Stimulated activated CD4-positive, alpha-beta T cell treated with anti-CD3 and anti-CD28 coated beads, Interleukin-4, amount 100 ng/mL, for 1 hour (primary cell): ENCODE data around the gene DBF4B.
"Not testable (repeated sequence)": the region's sequence is repeated elsewhere in the genome, so short reads cannot be mapped to it uniquely, and the experiment has no call there.

Source experiments
- DNase-seq: peaks from one replicate; pipeline ENCODE4 v3.0.0-alpha.2; 2020

The DBF4B gene

DNA sequence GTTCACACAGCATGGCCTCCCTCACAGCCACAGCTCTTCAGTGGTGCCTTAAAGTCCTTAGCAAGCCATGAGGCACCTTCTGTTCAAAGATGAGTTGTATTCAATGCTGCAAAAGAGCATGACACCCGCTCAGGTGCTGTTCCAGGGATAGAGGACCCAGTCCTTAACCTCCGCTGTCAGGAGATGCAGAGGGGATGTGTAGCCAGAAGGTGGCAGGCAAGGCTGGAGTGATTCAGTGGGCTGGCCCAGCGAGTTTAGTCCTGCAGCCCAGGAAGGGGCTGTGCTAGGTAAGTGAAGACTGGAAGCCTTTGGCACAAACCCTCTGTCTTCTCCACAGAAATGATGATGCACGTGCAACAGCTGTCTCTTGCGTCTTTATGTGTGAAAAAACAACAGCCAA, 25.3 kb downstream of the DBF4B start:
- DNase-seq: no peak

- no peak for DNase-seq
Measured at GRCh38 chr17:44734272-44734671, 25.8 kb downstream of the DBF4B start.

DNA sequence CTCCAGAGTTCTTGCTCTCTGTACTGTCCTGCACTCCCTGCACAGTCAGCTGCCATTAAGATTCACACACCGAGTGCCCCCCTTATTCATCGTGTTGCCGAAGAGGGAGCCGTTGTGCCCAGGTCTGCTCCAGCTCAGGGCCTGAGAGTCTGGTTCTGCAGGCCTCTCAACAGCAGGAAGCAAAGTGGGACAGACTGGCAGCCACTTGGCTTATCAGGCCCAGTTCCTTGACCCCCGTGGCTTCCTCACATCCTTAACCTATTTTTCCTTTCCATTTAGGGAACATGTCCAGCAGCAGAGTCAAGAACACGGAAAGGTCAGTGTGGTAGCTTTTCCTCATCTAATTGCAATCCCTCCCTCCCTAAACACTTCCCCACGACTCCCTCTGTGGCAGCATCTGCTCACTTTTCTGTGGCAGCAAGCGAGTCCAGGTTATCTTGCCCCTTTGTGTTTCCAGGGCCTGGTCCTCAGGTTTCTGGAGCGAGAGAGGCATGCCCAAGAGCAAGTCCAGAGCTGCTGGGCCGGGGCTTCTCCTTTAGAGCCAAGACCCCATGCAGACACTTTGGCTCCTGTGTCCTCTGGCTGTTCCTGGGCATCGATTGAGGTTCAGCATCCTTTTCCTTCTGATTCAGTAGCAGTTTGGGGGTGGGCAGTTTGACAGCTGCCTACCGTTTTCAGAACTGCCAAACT, 28.2 kb downstream of the DBF4B start:
- no peak for DNase-seq

DNA sequence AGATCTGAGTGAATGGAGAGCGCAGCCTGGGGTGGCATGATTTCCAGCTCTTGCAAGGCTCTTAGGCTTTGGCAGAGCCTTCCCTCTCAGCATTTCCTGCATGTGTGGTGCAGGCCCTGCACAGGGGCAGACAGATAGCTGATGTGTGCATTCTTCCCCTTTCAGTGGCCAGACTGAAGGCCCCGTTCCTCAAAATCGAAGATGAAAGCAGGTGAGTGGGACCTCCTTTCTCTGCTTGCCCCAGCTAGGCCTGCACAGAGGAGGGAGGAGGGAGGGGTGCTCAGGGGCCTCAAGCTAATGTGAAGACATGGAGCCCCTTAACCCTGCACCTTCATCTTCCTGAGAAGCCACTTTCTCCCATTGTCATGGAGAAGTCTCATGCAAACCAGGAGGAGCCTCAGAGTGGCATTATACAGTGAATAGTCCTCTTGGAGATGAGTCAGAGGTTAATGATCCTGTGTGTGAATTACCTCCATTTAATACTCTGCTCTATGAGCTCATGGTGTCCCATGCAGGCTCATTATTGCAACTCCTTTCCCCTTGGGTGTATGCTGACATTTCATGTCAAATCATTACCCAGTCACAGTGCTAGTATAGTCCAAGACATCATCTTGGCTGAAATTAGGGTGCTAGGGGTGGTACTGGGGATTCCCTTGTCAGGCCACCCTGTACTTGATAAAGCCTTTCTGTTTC, 29.9 kb downstream of the DBF4B start:
- no peak for DNase-seq

- DNase-seq: no peak
Measured at GRCh38 chr17:44741316-44741715, 32.9 kb downstream of the DBF4B start.

DNA sequence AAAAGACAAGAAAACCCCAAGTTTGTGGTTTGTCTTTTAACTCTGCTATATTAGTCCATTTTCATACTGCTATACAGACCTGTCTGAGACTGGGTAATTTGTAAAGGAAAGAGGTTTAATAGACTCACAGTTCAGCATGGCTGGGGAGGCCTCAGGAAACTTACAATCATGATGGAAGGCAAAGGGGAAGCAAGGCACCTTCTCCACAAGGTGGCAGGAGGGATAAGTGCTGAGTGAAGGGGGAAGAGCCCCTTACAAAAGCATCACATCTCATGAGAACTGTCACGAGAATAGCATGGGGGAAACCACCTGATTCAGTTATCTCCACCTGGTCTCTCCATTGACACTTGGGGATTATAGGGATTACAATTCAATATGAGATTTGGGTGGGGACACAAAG, 36.8 kb downstream of the DBF4B start:
- DNase-seq: no peak

DNA sequence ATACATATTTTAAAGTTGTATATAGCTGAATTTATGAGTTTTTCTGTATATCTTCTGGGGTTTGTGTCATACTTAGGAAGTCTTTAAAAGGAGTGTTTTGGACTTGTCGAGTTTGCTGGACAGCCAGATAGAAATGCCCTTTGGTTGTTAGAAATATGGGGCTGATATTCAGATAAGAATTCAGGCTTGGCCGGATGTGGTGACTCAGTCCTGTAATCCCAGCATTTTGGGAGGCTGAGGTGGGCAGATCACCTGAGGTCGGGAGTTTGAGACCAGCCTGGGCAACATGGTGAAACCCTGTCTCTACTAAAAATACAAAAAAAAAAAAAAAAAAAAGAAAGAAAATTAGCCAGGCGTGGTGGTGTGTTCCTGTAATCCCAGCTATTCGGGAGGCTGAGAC, 37.3 kb downstream of the DBF4B start:
- DNase-seq: not testable (repeated sequence)

GRCh38 chr17:44747566-44747965, 39.1 kb downstream of the DBF4B start:
- DNase-seq: no peak

DNA sequence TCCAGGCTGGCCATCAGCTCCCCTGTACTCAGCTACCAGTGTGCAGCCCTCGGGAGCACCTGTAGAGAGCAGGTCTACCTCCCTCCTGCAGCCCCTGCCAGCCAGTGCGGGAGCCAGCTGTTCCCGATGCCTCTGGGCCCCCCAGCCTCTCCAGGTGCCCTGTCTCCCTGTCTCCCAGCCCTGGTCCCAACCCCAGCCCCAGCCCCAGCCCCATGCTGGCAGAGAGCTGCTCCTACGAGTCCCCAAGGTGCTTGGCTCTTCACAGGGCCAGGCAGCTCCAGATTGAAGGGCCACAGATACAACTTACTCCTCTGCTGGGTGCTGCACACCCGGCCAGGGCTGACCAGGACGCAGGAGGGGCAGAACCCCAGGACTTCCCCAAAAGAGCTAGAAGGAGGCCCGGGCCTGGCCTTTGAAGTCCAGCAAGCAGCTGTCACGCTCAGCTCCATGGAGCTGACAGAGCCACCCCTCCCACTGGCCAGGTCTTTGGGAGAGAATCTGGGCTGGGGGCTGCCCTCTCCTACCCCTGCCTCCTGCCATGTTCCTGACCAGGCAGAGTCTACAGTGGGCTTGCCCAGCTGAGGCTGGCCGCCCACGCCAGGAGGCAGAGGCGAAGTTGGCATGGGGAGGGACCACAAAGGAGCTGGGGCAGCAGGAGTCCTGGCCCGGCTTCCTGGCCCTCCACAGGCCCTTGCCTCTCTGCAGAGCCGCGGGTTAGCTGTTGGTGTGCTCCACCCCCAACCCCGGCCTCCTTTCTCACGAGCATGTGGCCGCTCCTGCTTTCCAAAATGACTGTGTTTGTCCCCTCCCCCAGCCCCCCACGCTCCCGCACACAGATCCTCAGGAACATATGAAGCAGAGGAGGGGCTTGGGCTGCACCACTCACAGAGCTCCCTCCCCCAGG, 40.9 kb downstream of the DBF4B start:
- no peak for DNase-seq

GRCh38 chr17:44749980-44750318, 41.5 kb downstream of the DBF4B start:
- DNase-seq: no peak

DNA sequence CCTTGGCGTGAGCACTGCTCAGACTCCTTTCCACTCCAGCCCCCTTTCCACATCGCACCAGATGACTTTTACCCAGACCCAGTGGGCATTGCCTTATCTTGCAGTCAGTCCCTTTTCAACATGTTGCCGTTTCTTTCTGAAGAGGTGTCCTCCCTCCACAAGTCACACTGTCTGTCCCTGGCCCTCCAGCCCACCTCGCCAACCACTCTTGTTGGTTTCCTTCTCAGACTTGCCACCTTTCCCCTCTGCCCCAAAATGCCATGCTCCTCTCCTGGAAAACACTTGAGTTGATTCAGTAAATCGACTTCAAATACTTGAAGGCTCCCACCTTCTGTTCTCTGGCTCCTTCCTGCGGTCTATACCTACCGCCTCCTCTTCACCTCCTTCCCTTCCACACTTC, 42.9 kb downstream of the DBF4B start:
- DNase-seq: no peak

DNA sequence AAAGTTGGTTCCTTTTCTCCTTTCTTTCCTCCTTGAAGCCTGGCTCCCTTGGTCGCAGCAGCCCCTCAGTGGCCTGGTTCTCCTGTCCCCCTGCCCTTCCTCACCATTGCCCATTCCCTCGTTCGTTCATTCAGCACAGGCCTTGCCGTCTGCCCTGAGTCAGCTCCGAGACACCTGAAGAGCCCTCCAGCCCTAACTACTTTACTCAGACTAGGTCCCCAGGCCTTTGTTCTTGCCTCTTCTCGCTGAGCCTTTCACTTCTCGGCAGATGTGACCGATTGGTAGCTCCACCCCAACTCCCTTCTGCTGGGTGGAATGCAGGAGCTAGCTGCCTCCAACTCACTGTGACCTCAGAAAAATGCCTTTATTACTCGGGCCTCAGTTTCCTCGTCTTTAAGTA, 43.3 kb downstream of the DBF4B start:
- no peak for DNase-seq

DNA sequence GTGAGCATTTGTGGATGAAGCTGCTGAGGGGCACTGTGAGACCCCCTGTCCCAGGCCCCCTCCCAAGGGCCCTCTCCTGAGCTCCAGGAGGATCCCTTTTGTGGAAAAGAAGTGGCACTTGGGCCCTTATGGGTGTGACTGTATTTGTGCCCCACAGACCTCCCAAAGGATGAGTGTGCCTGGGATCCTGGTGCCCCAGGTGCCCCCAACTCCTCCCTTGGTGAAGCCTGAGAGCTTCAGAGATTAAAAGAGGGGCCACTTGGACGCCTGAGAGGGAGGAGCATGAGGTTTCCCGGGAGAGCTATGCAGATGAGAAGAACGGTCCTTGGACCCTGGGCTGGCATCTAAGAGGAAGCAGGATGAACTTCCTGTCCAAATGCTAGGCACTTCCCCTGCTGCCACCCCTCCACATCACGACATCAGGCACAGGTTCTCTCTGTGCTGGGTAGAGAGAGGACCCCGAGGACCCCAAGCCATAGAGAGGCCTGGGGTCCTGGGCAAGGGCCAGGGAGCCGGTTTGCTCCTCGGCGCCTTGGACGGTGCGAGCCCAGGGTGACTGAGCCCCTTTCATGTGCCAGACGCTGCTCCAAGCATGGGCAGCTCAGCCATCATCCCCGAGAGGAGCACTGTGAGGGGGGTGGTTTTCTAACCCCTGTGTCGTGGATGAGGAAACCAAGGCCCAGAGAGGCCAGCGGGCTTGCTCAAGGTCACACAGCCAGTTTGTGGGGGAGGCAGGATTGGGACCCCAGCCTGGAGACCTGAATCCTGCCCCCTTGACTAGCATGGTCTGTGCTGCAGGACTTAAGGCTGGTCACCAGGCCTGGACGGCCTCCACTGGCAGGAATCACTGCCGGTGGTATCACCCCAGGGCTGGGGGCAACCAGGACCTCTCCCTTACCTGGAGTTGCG, 44.7 kb downstream of the DBF4B start:
- no peak for DNase-seq

- DNase-seq: no peak
Measured at GRCh38 chr17:44754276-44754675, 45.8 kb downstream of the DBF4B start.

DNA sequence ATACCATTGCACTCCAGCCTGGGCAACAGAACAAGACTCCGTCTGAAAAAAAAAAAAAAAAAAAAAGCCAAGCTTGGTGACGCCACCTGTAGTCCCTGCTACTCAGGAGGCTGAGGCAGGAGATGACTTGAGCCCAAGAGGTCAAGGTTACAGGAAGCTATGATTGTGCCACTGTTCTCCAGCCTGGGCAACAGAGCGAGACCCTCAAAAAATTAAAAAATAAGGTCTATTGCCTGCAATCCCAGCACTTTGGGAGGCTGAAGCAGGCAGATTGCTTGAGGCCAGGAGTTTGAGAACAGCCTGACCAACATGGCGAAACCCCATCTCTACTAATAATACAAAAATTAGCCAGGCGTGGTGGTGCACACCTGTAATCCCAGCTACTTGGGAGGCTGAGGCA, 46.7 kb downstream of the DBF4B start:
- DNase-seq: not testable (repeated sequence)

DNA sequence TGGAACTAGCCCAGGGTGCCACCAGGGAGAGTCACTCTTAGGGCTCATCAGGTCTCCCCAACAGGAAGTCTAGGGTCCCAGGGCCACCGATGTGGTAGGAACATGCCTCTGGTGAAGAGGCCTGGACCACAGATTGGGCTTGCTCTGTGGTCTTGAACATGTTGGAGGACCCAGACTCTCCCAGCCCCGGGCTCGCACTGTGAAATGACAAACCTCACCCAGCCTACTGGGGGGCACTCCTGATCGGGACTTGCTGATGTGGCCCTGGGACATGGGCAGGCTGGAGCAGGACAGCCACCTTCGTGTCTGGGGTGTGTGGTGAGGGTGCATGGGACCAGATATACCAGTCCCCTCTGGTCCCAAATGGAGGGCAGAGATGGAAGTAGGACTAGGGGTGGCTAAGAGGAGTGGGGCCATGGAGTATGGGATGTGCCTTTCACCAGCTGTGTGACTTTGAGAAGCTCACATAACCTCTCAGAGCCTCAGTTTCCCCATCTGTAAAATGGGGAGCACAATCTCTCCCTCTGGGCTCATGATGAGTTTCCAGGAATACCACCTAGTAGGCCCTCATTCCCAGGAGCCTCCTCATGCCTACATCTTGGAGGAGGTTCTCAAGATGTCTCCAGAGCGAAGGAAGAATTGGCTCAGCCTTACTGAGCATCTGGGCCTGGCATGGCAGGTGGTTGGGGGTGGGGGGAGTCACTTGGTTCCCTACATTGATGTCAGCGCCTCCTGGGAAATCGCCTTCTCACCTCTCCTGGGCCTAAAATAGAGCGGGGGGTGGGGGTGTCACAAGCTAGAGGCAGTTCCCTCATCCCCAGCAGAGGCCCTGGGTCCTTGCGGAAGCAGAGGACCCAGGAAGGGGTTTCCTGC, 48.8 kb downstream of the DBF4B start:
- no peak for DNase-seq

- no peak for DNase-seq
Measured at GRCh38 chr17:44757918-44758413, 49.5 kb downstream of the DBF4B start.

DNA sequence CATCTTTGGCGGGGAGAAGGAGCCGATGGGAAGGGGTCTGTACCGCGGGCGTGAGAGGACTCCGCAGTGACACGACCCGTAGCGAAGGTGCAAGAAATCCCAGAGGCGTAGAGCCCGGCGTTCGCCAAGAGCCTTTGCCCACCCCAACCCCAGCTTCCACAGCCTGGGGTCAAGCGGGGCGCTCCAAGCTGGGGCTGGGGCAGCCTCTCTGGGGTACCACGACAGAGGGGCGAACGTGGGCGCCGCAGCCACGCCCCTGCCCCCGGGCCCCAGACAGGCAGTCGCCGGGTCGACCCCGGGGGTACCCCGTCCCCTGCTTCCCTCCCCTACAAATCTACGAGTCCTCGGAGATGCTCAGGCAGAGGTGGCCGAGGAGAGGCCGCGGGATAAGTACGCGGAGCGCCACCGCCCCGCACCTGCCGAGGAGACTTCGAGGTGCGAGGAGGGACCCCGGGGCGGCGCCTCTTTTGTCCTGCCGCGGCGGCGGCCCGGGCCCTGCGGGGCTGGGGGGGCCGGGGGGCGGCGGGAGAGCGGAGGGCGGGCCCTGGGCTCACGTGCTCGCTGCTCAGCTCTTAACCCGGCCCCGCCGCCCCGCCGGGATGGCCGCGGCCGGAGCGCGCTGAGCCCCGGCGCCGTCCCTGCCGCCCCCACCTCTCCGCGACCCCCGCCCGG, 50.1 kb downstream of the DBF4B start, which contains the start of gene ADAM11:
ADAM11 (plus strand) TSS at position 575 of the 672 bp plus-strand sequence. CDS start 212 bp downstream, outside the sequence.
- DNase-seq: no peak

GRCh38 chr17:44759086-44759915, 50.8 kb downstream of the DBF4B start:
- no peak for DNase-seq

GRCh38 chr17:44759916-44760243, 51.4 kb downstream of the DBF4B start:
- no peak for DNase-seq
